Measurements from ENCODE around the gene HRH2.

- TF ChIP-seq EZH2 (IDR thresholded peaks at IDR 0.05; ENCODE audit: borderline replicate concordance, insufficient read depth, low read depth, low read length, poor library complexity, severe bottlenecking) = no peak
- TF ChIP-seq, protein P1, sequence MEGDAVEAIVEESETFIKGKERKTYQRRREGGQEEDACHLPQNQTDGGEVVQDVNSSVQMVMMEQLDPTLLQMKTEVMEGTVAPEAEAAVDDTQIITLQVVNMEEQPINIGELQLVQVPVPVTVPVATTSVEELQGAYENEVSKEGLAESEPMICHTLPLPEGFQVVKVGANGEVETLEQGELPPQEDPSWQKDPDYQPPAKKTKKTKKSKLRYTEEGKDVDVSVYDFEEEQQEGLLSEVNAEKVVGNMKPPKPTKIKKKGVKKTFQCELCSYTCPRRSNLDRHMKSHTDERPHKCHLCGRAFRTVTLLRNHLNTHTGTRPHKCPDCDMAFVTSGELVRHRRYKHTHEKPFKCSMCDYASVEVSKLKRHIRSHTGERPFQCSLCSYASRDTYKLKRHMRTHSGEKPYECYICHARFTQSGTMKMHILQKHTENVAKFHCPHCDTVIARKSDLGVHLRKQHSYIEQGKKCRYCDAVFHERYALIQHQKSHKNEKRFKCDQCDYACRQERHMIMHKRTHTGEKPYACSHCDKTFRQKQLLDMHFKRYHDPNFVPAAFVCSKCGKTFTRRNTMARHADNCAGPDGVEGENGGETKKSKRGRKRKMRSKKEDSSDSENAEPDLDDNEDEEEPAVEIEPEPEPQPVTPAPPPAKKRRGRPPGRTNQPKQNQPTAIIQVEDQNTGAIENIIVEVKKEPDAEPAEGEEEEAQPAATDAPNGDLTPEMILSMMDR (IDR thresholded peaks at IDR 0.05) = no peak
Measured at GRCh38 chr5:175617447-175617846, 40.4 kb upstream of the HRH2 start.
